Measurements from ENCODE around the gene BSG. TPM values are rescaled to one million over a fixed set of nuclear protein-coding genes. Genes with fewer than 3 reads are reported as not detected.

Gene BSG
- polyA plus RNA-seq, 1 donor from 2014 or later, result 209 TPM

- no peak overlapping the region for H3K9ac ChIP-seq (ENCODE audit: low read length)
- H2AFZ ChIP-seq (ENCODE audit: low read depth, low read length), result no peak overlapping the region
- no peaks in the 10 kb centered on the region for H3K36me3 ChIP-seq (ENCODE audit: insufficient read depth, low read length)
- H3K27ac ChIP-seq (ENCODE audit: low read length), result no peak overlapping the region
- peaks cover 12% of the 10 kb centered on the region for H3K79me2 ChIP-seq (replicated peaks; ENCODE audit: insufficient read depth, low read length)
- H3K27me3 ChIP-seq (ENCODE audit: insufficient read depth, low read depth, low read length), result no peaks in the 10 kb centered on the region
- H4K20me1 ChIP-seq (ENCODE audit: insufficient read depth), result peaks cover 6% of the 10 kb centered on the region
- H3K9me3 ChIP-seq (ENCODE audit: low read length), result no peaks in the 10 kb centered on the region
- no peak overlapping the region for H3K4me3 ChIP-seq (ENCODE audit: low read length)
- no peak overlapping the region for H3K4me2 ChIP-seq (ENCODE audit: low read length)
- TF ChIP-seq MXI1 (conservative IDR thresholded peaks at IDR 0.05; ENCODE audit: poor library complexity, severe bottlenecking) (no peak), TAF1 (IDR thresholded peaks at IDR 0.05; ENCODE audit: low read depth) (no peak)
- H3F3A ChIP-seq (ENCODE audit: insufficient read depth, low read length, poor library complexity, severe bottlenecking), result no peaks in the 10 kb centered on the region
- no peaks in the 10 kb centered on the region for H3K9me2 ChIP-seq (ENCODE audit: insufficient read depth, low read length)
These were observed 33.6 kb upstream of the BSG start for GRCh38 chr19:538641-539428.

DNA sequence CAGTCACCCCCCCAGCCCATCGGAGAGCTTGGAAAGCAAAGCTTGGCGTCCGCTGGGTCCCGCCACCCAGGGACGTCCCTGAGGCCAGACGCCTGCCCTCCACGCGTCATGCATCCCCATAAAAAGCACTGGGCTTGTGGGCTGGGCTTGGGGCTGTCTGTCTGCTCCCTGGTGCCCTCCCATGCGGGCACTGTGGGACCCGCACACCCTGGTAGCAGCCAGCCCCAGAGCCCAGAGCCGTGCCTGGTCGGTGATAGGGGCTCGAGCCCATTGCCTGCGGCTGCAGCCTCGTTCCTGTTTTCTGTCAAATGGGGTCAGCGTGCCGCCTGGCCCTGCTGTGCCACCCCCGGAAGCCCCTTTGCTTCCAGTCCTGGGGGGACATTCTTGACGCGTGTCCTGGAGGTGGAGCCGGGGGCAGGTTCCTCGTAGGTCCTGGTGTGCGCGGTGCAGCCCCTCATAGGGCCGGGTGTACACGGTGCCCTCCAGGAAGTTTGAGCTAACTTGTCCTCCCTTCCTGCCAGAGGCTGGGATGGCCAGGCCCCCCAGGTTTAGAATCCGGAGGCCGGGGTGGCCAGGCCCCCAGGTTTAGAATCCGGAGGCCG lies 32.9 kb upstream of the BSG start:
- Histone ChIP-seq H3K36me3 (ENCODE audit: insufficient read depth, low read length) (no peaks in the 10 kb centered on the region), H3K9ac (ENCODE audit: low read length) (no peak overlapping the region), H4K20me1 (ENCODE audit: insufficient read depth) (peaks cover 3% of the 10 kb centered on the region), H3K9me3 (ENCODE audit: low read length) (no peaks in the 10 kb centered on the region), H3K79me2 (replicated peaks; ENCODE audit: insufficient read depth, low read length) (peaks cover 6% of the 10 kb centered on the region), H2AFZ (ENCODE audit: low read depth, low read length) (no peak overlapping the region), H3K27me3 (ENCODE audit: insufficient read depth, low read depth, low read length) (no peaks in the 10 kb centered on the region), H3K4me3 (ENCODE audit: low read length) (no peak overlapping the region), H3K27ac (ENCODE audit: low read length) (no peak overlapping the region), H3K4me2 (ENCODE audit: low read length) (no peak overlapping the region), H3K9me2 (ENCODE audit: insufficient read depth, low read length) (no peaks in the 10 kb centered on the region), H3F3A (ENCODE audit: insufficient read depth, low read length, poor library complexity, severe bottlenecking) (no peaks in the 10 kb centered on the region)
- TF ChIP-seq RAD21 (conservative IDR thresholded peaks at IDR 0.05) (no peak), EP300 (conservative IDR thresholded peaks at IDR 0.05; ENCODE audit: poor library complexity, severe bottlenecking) (no peak), POLR2AphosphoS5 (IDR thresholded peaks at IDR 0.05) (no peak), EZH2 (IDR thresholded peaks at IDR 0.05; ENCODE audit: borderline replicate concordance, insufficient read depth, low read length, poor library complexity, severe bottlenecking) (no peak), MXI1 (conservative IDR thresholded peaks at IDR 0.05; ENCODE audit: poor library complexity, severe bottlenecking) (no peak), SMC3 (conservative IDR thresholded peaks at IDR 0.05; ENCODE audit: poor library complexity) (no peak), TAF1 (IDR thresholded peaks at IDR 0.05; ENCODE audit: low read depth) (no peak)
- TF ChIP-seq, protein P1, sequence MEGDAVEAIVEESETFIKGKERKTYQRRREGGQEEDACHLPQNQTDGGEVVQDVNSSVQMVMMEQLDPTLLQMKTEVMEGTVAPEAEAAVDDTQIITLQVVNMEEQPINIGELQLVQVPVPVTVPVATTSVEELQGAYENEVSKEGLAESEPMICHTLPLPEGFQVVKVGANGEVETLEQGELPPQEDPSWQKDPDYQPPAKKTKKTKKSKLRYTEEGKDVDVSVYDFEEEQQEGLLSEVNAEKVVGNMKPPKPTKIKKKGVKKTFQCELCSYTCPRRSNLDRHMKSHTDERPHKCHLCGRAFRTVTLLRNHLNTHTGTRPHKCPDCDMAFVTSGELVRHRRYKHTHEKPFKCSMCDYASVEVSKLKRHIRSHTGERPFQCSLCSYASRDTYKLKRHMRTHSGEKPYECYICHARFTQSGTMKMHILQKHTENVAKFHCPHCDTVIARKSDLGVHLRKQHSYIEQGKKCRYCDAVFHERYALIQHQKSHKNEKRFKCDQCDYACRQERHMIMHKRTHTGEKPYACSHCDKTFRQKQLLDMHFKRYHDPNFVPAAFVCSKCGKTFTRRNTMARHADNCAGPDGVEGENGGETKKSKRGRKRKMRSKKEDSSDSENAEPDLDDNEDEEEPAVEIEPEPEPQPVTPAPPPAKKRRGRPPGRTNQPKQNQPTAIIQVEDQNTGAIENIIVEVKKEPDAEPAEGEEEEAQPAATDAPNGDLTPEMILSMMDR (IDR thresholded peaks at IDR 0.05; ENCODE audit: poor library complexity, severe bottlenecking), result no peak
- TF ChIP-seq, protein P2, sequence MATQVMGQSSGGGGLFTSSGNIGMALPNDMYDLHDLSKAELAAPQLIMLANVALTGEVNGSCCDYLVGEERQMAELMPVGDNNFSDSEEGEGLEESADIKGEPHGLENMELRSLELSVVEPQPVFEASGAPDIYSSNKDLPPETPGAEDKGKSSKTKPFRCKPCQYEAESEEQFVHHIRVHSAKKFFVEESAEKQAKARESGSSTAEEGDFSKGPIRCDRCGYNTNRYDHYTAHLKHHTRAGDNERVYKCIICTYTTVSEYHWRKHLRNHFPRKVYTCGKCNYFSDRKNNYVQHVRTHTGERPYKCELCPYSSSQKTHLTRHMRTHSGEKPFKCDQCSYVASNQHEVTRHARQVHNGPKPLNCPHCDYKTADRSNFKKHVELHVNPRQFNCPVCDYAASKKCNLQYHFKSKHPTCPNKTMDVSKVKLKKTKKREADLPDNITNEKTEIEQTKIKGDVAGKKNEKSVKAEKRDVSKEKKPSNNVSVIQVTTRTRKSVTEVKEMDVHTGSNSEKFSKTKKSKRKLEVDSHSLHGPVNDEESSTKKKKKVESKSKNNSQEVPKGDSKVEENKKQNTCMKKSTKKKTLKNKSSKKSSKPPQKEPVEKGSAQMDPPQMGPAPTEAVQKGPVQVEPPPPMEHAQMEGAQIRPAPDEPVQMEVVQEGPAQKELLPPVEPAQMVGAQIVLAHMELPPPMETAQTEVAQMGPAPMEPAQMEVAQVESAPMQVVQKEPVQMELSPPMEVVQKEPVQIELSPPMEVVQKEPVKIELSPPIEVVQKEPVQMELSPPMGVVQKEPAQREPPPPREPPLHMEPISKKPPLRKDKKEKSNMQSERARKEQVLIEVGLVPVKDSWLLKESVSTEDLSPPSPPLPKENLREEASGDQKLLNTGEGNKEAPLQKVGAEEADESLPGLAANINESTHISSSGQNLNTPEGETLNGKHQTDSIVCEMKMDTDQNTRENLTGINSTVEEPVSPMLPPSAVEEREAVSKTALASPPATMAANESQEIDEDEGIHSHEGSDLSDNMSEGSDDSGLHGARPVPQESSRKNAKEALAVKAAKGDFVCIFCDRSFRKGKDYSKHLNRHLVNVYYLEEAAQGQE (IDR thresholded peaks at IDR 0.05; ENCODE audit: borderline replicate concordance), result no peak

Measured in neural cell (in vitro differentiated cells).